GM23338 (cell line): ENCODE measurements around the gene SNRNP48. TPM values are rescaled to one million over a fixed set of nuclear protein-coding genes. Genes with fewer than 3 reads are reported as not detected.

Experiments
- ATAC-seq: fragments of 200-7000 bp; cut with Tn5 transposase; 3 replicates; pipeline ENCODE4 v1.9.1; 2020
- DNase-seq: peaks from one replicate; pipeline ENCODE4 v3.0.0-alpha.2; 2015; ENCODE audit warnings: low spot score
- H2AFZ ChIP-seq: fragments of 200-600 bp; sonication (generic); 2 replicates; pipeline ENCODE4 v1.8.0; 2016; ENCODE audit warnings: antibody characterized with exemption, mild to moderate bottlenecking, moderate library complexity
- H3F3A ChIP-seq: fragments of 200-600 bp; sonication (generic); replicated peaks from 2 replicates; pipeline ENCODE4 v1.8.0; 2017; ENCODE audit warnings: antibody characterized with exemption, mixed run types, low read depth
- H3K27ac ChIP-seq: fragments of 200-600 bp; sonication (generic); 2 replicates; pipeline ENCODE4 v1.6.1; 2016; ENCODE audit warnings: low read depth
- H3K27me3 ChIP-seq: fragments of 200-600 bp; sonication (generic); 2 replicates; pipeline ENCODE4 v1.8.0; 2016; ENCODE audit warnings: mild to moderate bottlenecking, mixed run types, moderate library complexity; ENCODE audit not compliant: insufficient read depth
- H3K36me3 ChIP-seq: fragments of 200-600 bp; sonication (generic); 2 replicates; pipeline ENCODE4 v1.8.0; 2016; ENCODE audit warnings: mild to moderate bottlenecking; ENCODE audit not compliant: insufficient read depth
- H3K4me1 ChIP-seq: fragments of 200-600 bp; sonication (generic); 2 replicates; pipeline ENCODE4 v1.8.0; 2016; ENCODE audit warnings: mild to moderate bottlenecking, moderate library complexity; ENCODE audit not compliant: insufficient read depth
- H3K4me2 ChIP-seq: fragments of 200-600 bp; sonication (generic); 2 replicates; pipeline ENCODE4 v1.7.1; 2017; ENCODE audit warnings: mixed run types
- H3K4me3 ChIP-seq: fragments of 200-600 bp; sonication (generic); 2 replicates; pipeline ENCODE4 v1.6.1; 2016; ENCODE audit warnings: mixed run types
- H3K79me2 ChIP-seq: fragments of 200-600 bp; sonication (generic); replicated peaks from 2 replicates; pipeline ENCODE4 v1.8.0; 2017; ENCODE audit warnings: mild to moderate bottlenecking; ENCODE audit not compliant: insufficient read depth
- H3K9me2 ChIP-seq: fragments of 200-600 bp; sonication (generic); 2 replicates; pipeline ENCODE4 v1.8.0; 2017; ENCODE audit not compliant: insufficient read depth
- H4K20me1 ChIP-seq: fragments of 200-600 bp; sonication (generic); replicated peaks from 2 replicates; pipeline ENCODE4 v1.8.0; 2017; ENCODE audit warnings: mild to moderate bottlenecking; ENCODE audit not compliant: insufficient read depth
- H3K27ac Mint-ChIP-seq: 2 replicates; pipeline ENCODE4 v1.8.0; 2020; ENCODE audit warnings: inconsistent platforms, mild to moderate bottlenecking, moderate library complexity, mixed read lengths
- H3K27me3 Mint-ChIP-seq: 3 replicates; pipeline ENCODE4 v1.8.0; 2022; ENCODE audit warnings: low read depth, mild to moderate bottlenecking, moderate library complexity, mixed read lengths, inconsistent platforms; ENCODE audit not compliant: insufficient read depth, poor library complexity
- H3K36me3 Mint-ChIP-seq: 3 replicates; pipeline ENCODE4 v1.8.0; 2021; ENCODE audit warnings: low read depth, mild to moderate bottlenecking, inconsistent platforms, moderate library complexity, mixed read lengths
- H3K4me1 Mint-ChIP-seq: 3 replicates; pipeline ENCODE4 v1.8.0; 2020; ENCODE audit warnings: mild to moderate bottlenecking, inconsistent platforms, mixed read lengths
- H3K4me3 Mint-ChIP-seq: 3 replicates; pipeline ENCODE4 v1.8.0; 2021; ENCODE audit warnings: moderate library complexity, mild to moderate bottlenecking, inconsistent platforms, mixed read lengths
- H3K9me3 Mint-ChIP-seq: 3 replicates; pipeline ENCODE4 v1.8.0; 2020; ENCODE audit warnings: moderate library complexity, mild to moderate bottlenecking, inconsistent platforms, mixed read lengths
- CREB1 ChIP-seq: fragments of 250-450 bp; sonication (Bioruptor Pico); IDR thresholded peaks from 2 replicates; pipeline ENCODE4 v1.5.0; 2020; ENCODE audit warnings: low read depth, mild to moderate bottlenecking, moderate library complexity
- CTCF ChIP-seq, 2 experiments: fragments of 200-600 bp in 1 of 2; sonication (generic) in 1 of 2; conservative IDR thresholded peaks; 2 replicates each; pipeline versions ENCODE4 v1.5.1 to v1.6.1; 2016 to 2017; ENCODE audit warnings: antibody characterized with exemption in 2 of 2, low read depth in 2 of 2, mild to moderate bottlenecking in 2 of 2, moderate library complexity in 1 of 2
- ETS1 ChIP-seq: IDR thresholded peaks from 2 replicates; pipeline ENCODE4 v1.6.1; 2016; ENCODE audit warnings: antibody characterized with exemption
- EZH2 ChIP-seq: fragments of 200-600 bp; sonication (generic); IDR thresholded peaks from one replicate; pipeline ENCODE4 v1.8.0; 2017; ENCODE audit warnings: antibody characterized with exemption, mild to moderate bottlenecking, low read depth; ENCODE audit not compliant: unreplicated experiment
- EZH2phosphoT487 ChIP-seq: fragments of 200-600 bp; sonication (generic); IDR thresholded peaks from one replicate; pipeline ENCODE4 v1.8.1; 2018; ENCODE audit warnings: antibody characterized with exemption; ENCODE audit not compliant: unreplicated experiment
- JUNB ChIP-seq: IDR thresholded peaks from one replicate; pipeline ENCODE4 v1.6.1; 2016; ENCODE audit warnings: antibody characterized with exemption; ENCODE audit not compliant: unreplicated experiment
- NANOG ChIP-seq: IDR thresholded peaks from 2 replicates; pipeline ENCODE4 v1.6.1; 2016; ENCODE audit warnings: antibody characterized with exemption, borderline replicate concordance
- POLR2AphosphoS5 ChIP-seq: IDR thresholded peaks from 2 replicates; pipeline ENCODE4 v1.6.1; 2016; ENCODE audit warnings: antibody characterized with exemption, low read depth
- REST ChIP-seq: IDR thresholded peaks from one replicate; pipeline ENCODE4 v1.6.1; 2018; ENCODE audit warnings: antibody characterized with exemption; ENCODE audit not compliant: unreplicated experiment
- STAT1 ChIP-seq: IDR thresholded peaks from one replicate; pipeline ENCODE4 v1.6.1; 2016; ENCODE audit warnings: antibody characterized with exemption; ENCODE audit not compliant: unreplicated experiment
- ZNF114 ChIP-seq: fragments of 250-450 bp; sonication (Bioruptor Pico); IDR thresholded peaks from 2 replicates; pipeline ENCODE4 v1.5.0; 2020; ENCODE audit warnings: mild to moderate bottlenecking, moderate library complexity
- ZNF331 ChIP-seq: fragments of 250-450 bp; sonication (Bioruptor Pico); IDR thresholded peaks from 2 replicates; pipeline ENCODE4 v1.5.0; 2020; ENCODE audit warnings: low read depth, mild to moderate bottlenecking, moderate library complexity
- ZNF462 ChIP-seq: fragments of 250-450 bp; sonication (Bioruptor Pico); IDR thresholded peaks from 2 replicates; pipeline ENCODE4 v1.5.0; 2020; ENCODE audit warnings: mild to moderate bottlenecking, moderate library complexity
- polyA plus RNA-seq: library from polyadenylated mRNA; unstranded; fragments of >200 nt; fragmentation: Nextera tagmentation; extraction: Ambion mirVana; gene quantifications from 2 replicates; pipeline ENCODE4 v1.2.1, GENCODE V29; 2016
- total RNA-seq: library from RNA; depleted of rRNA; stranded (reverse); fragments of >200 nt; shearing (Covaris generic); gene quantifications from 2 replicates; pipeline ENCODE4 v1.2.3, GENCODE V29; 2014

SNRNP48 gene
- total and polyA plus RNA-seq, 2 experiments from 2014 or later: 17.2 to 23.9 TPM

GRCh38 chr6:7632501-7633290 is 42.7 kb downstream of the SNRNP48 start:
- ATAC-seq (no peak), DNase-seq (no peak)
- Mint-ChIP-seq H3K27me3 (peaks cover 2% of the 10 kb centered on the region), H3K4me3 (no peak overlapping the region), H3K36me3 (no peaks in the 10 kb centered on the region), H3K4me1 (no peaks in the 10 kb centered on the region; the same call in 2 of the 3 replicates), H3K27ac (no peak overlapping the region), H3K9me3 (no peaks in the 10 kb centered on the region)
- H3K27ac ChIP-seq: no peak overlapping the region
- H3K4me1 ChIP-seq: no peaks in the 10 kb centered on the region
- H4K20me1 ChIP-seq: no peaks in the 10 kb centered on the region
- H3F3A ChIP-seq: no peaks in the 10 kb centered on the region
- H2AFZ ChIP-seq: no peak overlapping the region
- H3K4me3 ChIP-seq: no peak overlapping the region
- H3K9me2 ChIP-seq: no peaks in the 10 kb centered on the region
- H3K36me3 ChIP-seq: no peaks in the 10 kb centered on the region
- H3K79me2 ChIP-seq: no peaks in the 10 kb centered on the region
- no peak overlapping the region for H3K4me2 ChIP-seq
- H3K27me3 ChIP-seq: no peaks in the 10 kb centered on the region
- TF ChIP-seq EZH2 (no peak), CTCF (conservative IDR thresholded peaks at IDR 0.05; ENCODE audit: low read depth in 2 of 2) (no peak), JUNB (no peak), CREB1 (CRISPR knock-in tag) (no peak), ZNF462 (CRISPR knock-in tag) (no peak), ZNF114 (CRISPR knock-in tag) (no peak), REST (no peak), NANOG (no peak), STAT1 (no peak), ETS1 (no peak), POLR2AphosphoS5 (no peak), EZH2phosphoT487 (no peak), ZNF331 (CRISPR knock-in tag) (no peak)
